ENCODE measurements around the gene RCL1. TPM values are rescaled to one million over a fixed set of nuclear protein-coding genes. Genes with fewer than 3 reads are reported as not detected.

Gene RCL1
- polyA plus RNA-seq, 1 donor (not counting 4 experiments of a cell fraction or from before 2014, with no cell fraction given): 16.6 TPM

GRCh38 chr9:4799775-4800174 is 7.0 kb downstream of the RCL1 start:
- dilution Hi-C loops (cut with MboI; ENCODE audit: extremely low pct_ligation_motif_present, low sequenced_read_pairs): no loop called here

GRCh38 chr9:4801156-4801555 is 8.4 kb downstream of the RCL1 start:
- TF ChIP-seq CTCF (optimal IDR thresholded peaks at IDR 0.05 in 1 of 3, IDR thresholded peaks at IDR 0.05 in 1 of 3, conservative IDR thresholded peaks at IDR 0.05 in 1 of 3; ENCODE audit: extremely low read depth in 1 of 3, insufficient read depth in 2 of 3, low read length in 3 of 3) (no peak), EZH2 (IDR thresholded peaks at IDR 0.05; ENCODE audit: low read length) (no peak)
- dilution Hi-C loops (cut with MboI; ENCODE audit: extremely low pct_ligation_motif_present, low sequenced_read_pairs): no loop called here
- no peak overlapping the region for H3K9ac ChIP-seq (ENCODE audit: control insufficient read depth, extremely low read depth, insufficient read depth, low read length)
- H3K36me3 ChIP-seq (ENCODE audit: control insufficient read depth in 2 of 2, extremely low read depth in 1 of 2, insufficient read depth in 2 of 2, low read length in 2 of 2): peaks cover 0 to 2% of the 10 kb centered on the region in 2 experiments
- peaks cover 6% of the 10 kb centered on the region for H3K9me3 ChIP-seq (ENCODE audit: control insufficient read depth, low read depth, low read length)
- no peaks in the 10 kb centered on the region for H4K20me1 ChIP-seq (ENCODE audit: control insufficient read depth, extremely low read depth, insufficient read depth, low read length)
- no peaks in the 10 kb centered on the region for H3K27me3 ChIP-seq (ENCODE audit: control insufficient read depth, extremely low read depth, insufficient read depth, low read length)
- FAIRE-seq: no peak
- no peak overlapping the region for H3K27ac ChIP-seq (ENCODE audit: control insufficient read depth, insufficient read depth, low read length)
- no peak for DNase-seq (ENCODE audit: low read depth, low spot score)
- H2AFZ ChIP-seq (ENCODE audit: control insufficient read depth, low read length): no peak overlapping the region
- no peaks in the 10 kb centered on the region for H3K9me1 ChIP-seq (ENCODE audit: control insufficient read depth, extremely low read depth, insufficient read depth, low read length)
- no peak overlapping the region for H3K4me2 ChIP-seq (ENCODE audit: control insufficient read depth, extremely low read depth, insufficient read depth, low read depth, low read length)
- no peak overlapping the region for H3K4me3 ChIP-seq (ENCODE audit: control insufficient read depth in 2 of 3, extremely low read depth in 1 of 3, insufficient read depth in 2 of 3, low read depth in 1 of 3, low read length in 3 of 3)
- H3K4me1 ChIP-seq (ENCODE audit: control insufficient read depth, extremely low read depth, insufficient read depth, low read length): no peaks in the 10 kb centered on the region
- peaks cover 93% of the 10 kb centered on the region for H3K79me2 ChIP-seq (ENCODE audit: control insufficient read depth, insufficient read depth, low read length)

More at GRCh38 chr9:4799775-4800174, 7.0 kb downstream of the RCL1 start:
- H3K27me3 ChIP-seq (ENCODE audit: control insufficient read depth, extremely low read depth, insufficient read depth, low read length): no peaks in the 10 kb centered on the region
- H3K4me2 ChIP-seq (ENCODE audit: control insufficient read depth, extremely low read depth, insufficient read depth, low read depth, low read length): no peak overlapping the region
- H3K4me3 ChIP-seq (ENCODE audit: control insufficient read depth in 2 of 3, extremely low read depth in 1 of 3, insufficient read depth in 2 of 3, low read depth in 1 of 3, low read length in 3 of 3): no peak overlapping the region
- no peak for TF ChIP-seq CTCF (optimal IDR thresholded peaks at IDR 0.05 in 1 of 3, IDR thresholded peaks at IDR 0.05 in 1 of 3, conservative IDR thresholded peaks at IDR 0.05 in 1 of 3; ENCODE audit: extremely low read depth in 1 of 3, insufficient read depth in 2 of 3, low read length in 3 of 3)
- no peak for TF ChIP-seq EZH2 (IDR thresholded peaks at IDR 0.05; ENCODE audit: low read length)
- H3K9ac ChIP-seq (ENCODE audit: control insufficient read depth, extremely low read depth, insufficient read depth, low read length): no peak overlapping the region
- no peak overlapping the region for H2AFZ ChIP-seq (ENCODE audit: control insufficient read depth, low read length)
- no peaks in the 10 kb centered on the region for H4K20me1 ChIP-seq (ENCODE audit: control insufficient read depth, extremely low read depth, insufficient read depth, low read length)
- peaks cover under 1% of the 10 kb centered on the region for H3K4me1 ChIP-seq (ENCODE audit: control insufficient read depth, extremely low read depth, insufficient read depth, low read length)
- H3K79me2 ChIP-seq (ENCODE audit: control insufficient read depth, insufficient read depth, low read length): peaks cover 93% of the 10 kb centered on the region
- H3K27ac ChIP-seq (ENCODE audit: control insufficient read depth, insufficient read depth, low read length): no peak overlapping the region
- FAIRE-seq (no peak), DNase-seq (ENCODE audit: low read depth, low spot score) (no peak)
- H3K9me1 ChIP-seq (ENCODE audit: control insufficient read depth, extremely low read depth, insufficient read depth, low read length): no peaks in the 10 kb centered on the region
- peaks cover 3% of the 10 kb centered on the region for H3K9me3 ChIP-seq (ENCODE audit: control insufficient read depth, low read depth, low read length)
- peaks cover 0 to 2% of the 10 kb centered on the region in 2 experiments for H3K36me3 ChIP-seq (ENCODE audit: control insufficient read depth in 2 of 2, extremely low read depth in 1 of 2, insufficient read depth in 2 of 2, low read length in 2 of 2)
